Activated naive CD4-positive, alpha-beta T cell treated with anti-CD3 and anti-CD28 coated beads for 36 hours (primary cell): ENCODE measurements around the gene AKAP5. TPM values are rescaled to one million over a fixed set of nuclear protein-coding genes. Genes with fewer than 3 reads are reported as not detected.
A peak's percentile ranks its signal among the peaks of the same experiment; 100 is the strongest.

Experiments
- CTCF ChIA-PET: fragments of 350-600 bp; sonication (Branson Sonifier 250); formaldehyde crosslinking; loops from one replicate; lab custom pipeline; 2021; ENCODE audit warnings: antibody characterized with exemption; lab: Charles Lee
- DNase-seq: peaks from one replicate; pipeline ENCODE4 v3.0.0-alpha.2; 2020
- H3K27ac Mint-ChIP-seq: one replicate; pipeline ENCODE4 v1.8.0; 2021; ENCODE audit warnings: mild to moderate bottlenecking, mixed read lengths
- H3K27me3 Mint-ChIP-seq: one replicate; pipeline ENCODE4 v1.8.0; 2021; ENCODE audit warnings: low read depth, mixed read lengths
- H3K36me3 Mint-ChIP-seq: one replicate; pipeline ENCODE4 v1.8.0; 2021; ENCODE audit warnings: low read depth, mixed read lengths
- H3K4me1 Mint-ChIP-seq: one replicate; pipeline ENCODE4 v1.8.0; 2021; ENCODE audit warnings: low read depth, mixed read lengths
- H3K4me3 Mint-ChIP-seq: one replicate; pipeline ENCODE4 v1.8.0; 2021; ENCODE audit warnings: mild to moderate bottlenecking, moderate library complexity, mixed read lengths
- H3K9me3 Mint-ChIP-seq: one replicate; pipeline ENCODE4 v1.8.0; 2021; ENCODE audit warnings: mixed read lengths
- intact Hi-C: fragments of 100-400 bp; cut with micrococcal nuclease; formaldehyde crosslinking; loops from one replicate; pipeline ENCODE4 v1.15.1; 2023
- total RNA-seq, 2 experiments: library from RNA; stranded (reverse); gene quantifications; one replicate each; pipeline ENCODE4 v1.2.3, GENCODE V29; 2021

The AKAP5 gene
- total RNA-seq, 2 experiments from 2014 or later, result 0.57 to 0.69 TPM

DNA sequence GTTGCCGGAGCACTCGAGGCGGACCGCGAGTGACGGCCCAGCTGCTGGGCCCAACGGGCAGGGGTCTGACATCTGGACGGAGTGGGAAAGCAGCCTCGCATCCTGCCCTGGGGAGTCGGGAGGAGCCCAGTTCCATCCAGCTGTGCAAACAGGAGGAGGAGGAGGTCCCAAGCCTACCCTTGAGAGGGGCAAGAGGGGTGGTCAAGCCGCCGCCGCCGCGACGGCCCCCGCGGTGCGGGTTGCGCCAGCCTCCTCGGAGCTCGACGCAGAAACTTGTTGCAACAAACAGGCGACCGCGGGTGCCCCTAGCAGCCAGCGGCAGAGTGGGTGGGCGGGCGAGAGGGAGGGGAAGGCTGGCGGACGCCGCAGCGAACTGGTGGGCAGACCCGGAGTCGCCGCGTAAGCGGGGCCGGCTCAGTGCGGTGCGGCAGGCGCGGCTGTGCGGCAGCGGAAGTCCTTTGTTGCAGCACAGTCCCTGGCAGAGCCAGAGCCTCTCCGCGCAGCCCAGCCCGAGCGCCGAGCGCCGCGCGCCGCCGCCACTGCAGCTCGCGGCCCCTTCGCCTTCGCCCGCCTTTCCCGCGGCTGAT lies 39.1 kb downstream of the AKAP5 start, which contains the start of gene ZBTB1:
ZBTB1 (plus strand) TSS at position 461 of the 587 bp plus-strand sequence. CDS start 16,735 bp downstream, outside the sequence.
- intact Hi-C loops, result loop anchor here (2.0 to 10.0 kb wide), 3 partner anchors 410 to 780 kb away; partner anchors contain the start of genes CHURC1 and SGPP1
- Mint-ChIP-seq H3K27ac (peak within 1 kb of the TSS; percentile 99), H3K4me3 (peak within 1 kb of the TSS; percentile 91), H3K4me1 (peaks cover 54% of the 10 kb centered on the region), H3K9me3 (no peaks in the 10 kb centered on the region), H3K27me3 (no peaks in the 10 kb centered on the region), H3K36me3 (peaks cover 16% of the 10 kb centered on the region)
- CTCF ChIA-PET, result no interaction called here
- peak; percentile 89 for DNase-seq

DNA sequence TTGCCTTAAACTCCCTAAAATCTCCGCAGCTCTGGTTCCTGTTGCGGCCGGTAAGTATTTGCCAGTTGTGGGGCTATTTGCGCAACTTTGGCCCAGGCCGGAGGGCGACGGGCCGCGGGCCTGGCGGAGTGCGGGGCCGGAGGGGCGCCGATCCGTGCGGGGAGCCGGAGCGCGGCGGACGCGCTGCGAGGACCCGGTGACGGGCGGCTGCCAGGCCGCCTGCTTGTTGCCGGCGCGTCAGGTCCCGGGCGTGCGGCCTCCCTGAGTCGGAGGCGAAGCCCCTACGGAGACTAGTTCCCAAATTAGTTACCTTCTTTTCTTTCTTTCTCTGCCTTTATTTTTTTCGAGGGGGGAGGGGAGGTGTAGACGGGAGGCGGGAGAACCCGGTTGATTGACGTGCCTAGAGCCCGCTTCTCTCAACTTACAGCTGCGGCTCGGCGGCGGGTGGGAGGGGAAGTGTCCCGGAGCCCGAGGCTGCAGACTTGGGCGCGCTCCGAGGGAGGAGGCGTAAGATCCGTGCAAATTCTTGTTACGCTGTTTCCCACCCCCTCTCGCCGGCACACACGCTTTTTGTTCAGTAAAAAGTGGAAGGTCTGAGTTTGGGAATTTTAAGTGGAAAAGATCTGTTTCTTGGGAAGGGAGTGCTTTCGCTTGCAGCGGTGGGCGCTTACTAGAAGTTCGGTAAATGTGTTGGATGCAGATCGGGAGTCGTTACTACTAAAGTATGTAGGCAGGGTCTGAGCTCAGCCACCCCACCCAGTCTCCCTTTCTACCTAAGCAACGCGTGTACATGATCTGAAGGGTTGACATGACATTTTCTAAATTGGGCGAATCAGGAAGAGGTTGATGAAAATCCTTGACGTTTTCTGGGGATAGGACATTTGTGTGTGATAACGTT lies 39.8 kb downstream of the AKAP5 start:
- intact Hi-C loops, result loop anchor here (1.0 to 10.0 kb wide), 5 partner anchors 131 to 780 kb away; partner anchors contain the start of genes CHURC1, MAX and SGPP1
- Mint-ChIP-seq H3K9me3 (no peaks in the 10 kb centered on the region), H3K4me3 (peak overlapping the region; percentile 91), H3K36me3 (peaks cover 11% of the 10 kb centered on the region), H3K27ac (peak overlapping the region; percentile 99), H3K4me1 (peaks cover 54% of the 10 kb centered on the region), H3K27me3 (no peaks in the 10 kb centered on the region)
- peak; percentile 92 for DNase-seq
- CTCF ChIA-PET, result no interaction called here

DNA sequence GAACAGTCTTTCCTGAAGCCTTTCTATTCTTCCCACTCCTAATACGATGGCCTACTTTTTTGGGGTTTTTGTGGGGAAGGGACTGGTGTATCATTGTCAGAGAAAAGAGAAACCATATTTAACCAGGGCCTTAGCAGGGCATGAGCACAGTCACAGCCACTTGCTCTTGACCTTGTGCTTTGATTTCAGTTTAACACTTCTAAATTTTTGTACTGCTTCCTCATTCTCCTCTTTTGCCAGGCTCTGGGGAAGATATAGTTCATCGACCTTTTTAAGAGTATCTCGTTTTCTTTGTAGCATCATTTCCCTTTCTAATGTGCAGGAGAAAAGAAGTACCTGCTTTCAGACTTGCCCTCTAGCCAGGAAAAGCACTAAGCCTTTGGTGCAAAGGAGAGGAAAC lies 41.4 kb downstream of the AKAP5 start:
- DNase-seq, result no peak
- CTCF ChIA-PET, result no interaction called here
- no peaks in the 10 kb centered on the region for H3K9me3 Mint-ChIP-seq

DNA sequence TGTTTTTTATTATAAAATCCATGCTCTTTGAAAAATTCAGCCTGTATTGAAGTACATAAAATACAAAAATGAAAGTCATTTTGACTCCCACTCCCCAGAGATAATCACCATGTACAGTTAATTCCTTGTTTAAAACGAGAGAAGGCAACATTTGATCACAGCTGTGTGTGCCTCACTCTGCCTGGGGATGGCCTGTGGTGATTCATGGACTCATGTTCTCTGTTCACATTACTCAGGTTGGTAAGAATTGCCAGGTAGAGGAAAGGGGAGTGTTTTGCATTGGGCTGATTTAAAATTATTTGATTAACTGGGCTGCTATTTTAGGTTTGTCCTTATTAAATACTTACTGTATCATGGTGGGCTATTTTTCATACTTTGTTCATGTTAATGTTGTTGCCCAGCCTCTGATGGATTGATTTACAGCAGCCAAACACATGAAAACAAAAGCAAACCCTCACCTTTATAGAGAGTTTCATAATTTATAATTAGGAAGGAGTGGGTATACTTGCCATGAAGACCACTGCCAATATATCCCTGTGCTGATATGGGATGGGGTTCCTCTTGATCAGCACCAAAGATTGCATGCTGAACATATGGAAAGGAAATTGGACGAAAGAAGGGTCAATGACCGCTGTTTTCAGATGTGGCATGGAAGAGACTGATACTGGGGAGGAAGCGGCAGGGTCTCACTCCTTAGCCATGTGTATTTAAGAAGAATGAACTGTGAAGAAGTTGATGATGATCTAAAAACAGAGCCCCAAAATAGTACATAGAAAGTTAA lies 42.3 kb downstream of the AKAP5 start:
- no peaks in the 10 kb centered on the region for H3K9me3 Mint-ChIP-seq
- intact Hi-C loops, result loop anchor here (5.0 to 10.0 kb wide), 2 partner anchors 595 to 783 kb away; partner anchors contain the start of genes MAX and SGPP1
- peaks cover 10% of the 10 kb centered on the region for H3K36me3 Mint-ChIP-seq
- CTCF ChIA-PET, result interaction anchor here (0.7 to 4.6 kb wide), 3 partner anchors 14 to 866 kb away, joined by 3 to 34 read pairs (median 3); partner anchors contain the start of gene WDR89
- peak overlapping the region; percentile 36 for H3K4me3 Mint-ChIP-seq
- H3K27ac Mint-ChIP-seq, result peak overlapping the region; percentile 99
- peak; percentile 78 for DNase-seq
- H3K4me1 Mint-ChIP-seq, result peaks cover 61% of the 10 kb centered on the region
- no peaks in the 10 kb centered on the region for H3K27me3 Mint-ChIP-seq

More for the DNA sequence above, 41.4 kb downstream of the AKAP5 start:
- Mint-ChIP-seq H3K27me3 (no peaks in the 10 kb centered on the region), H3K36me3 (peaks cover 12% of the 10 kb centered on the region), H3K27ac (peak overlapping the region; percentile 99), H3K4me1 (peaks cover 57% of the 10 kb centered on the region), H3K4me3 (peak overlapping the region; percentile 91)
- intact Hi-C loops, result loop anchor here (5.0 to 10.0 kb wide), 2 partner anchors 596 to 782 kb away; partner anchors contain the start of genes MAX and SGPP1

GRCh38 chr14:64508215-64508776 lies 43.0 kb downstream of the AKAP5 start:
- Mint-ChIP-seq H3K9me3 (no peaks in the 10 kb centered on the region), H3K27ac (peak overlapping the region; percentile 87), H3K27me3 (no peaks in the 10 kb centered on the region), H3K4me3 (peak overlapping the region; percentile 42), H3K4me1 (peaks cover 64% of the 10 kb centered on the region), H3K36me3 (peaks cover 5% of the 10 kb centered on the region)
- intact Hi-C loops, result loop anchor here (5.0 to 10.0 kb wide), 2 partner anchors 594 to 783 kb away; partner anchors contain the start of genes MAX and SGPP1
- CTCF ChIA-PET, result interaction anchor here (0.7 to 4.6 kb wide), 3 partner anchors 14 to 175 kb away, joined by 3 to 34 read pairs (median 4); no protein-coding TSS in a partner anchor
- DNase-seq, result no peak

DNA sequence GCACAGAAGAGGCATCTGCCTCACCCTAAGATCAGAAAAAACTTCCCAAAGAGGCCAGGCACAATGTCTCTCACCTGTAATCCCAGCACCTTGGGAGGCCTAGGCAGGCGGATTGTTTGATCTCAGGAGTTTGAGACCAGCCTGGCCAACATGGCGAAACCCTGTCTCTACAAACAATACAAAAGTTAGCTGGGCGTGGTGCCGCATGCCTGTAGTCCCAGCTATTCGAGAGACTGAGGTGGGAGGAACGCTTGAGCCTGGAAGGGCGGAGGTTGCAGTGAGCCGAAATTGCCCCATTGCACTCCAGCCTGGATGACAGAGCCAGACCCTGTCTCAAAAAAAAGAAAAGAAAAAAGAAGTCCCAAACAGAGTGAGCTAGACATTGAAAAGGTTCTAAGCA lies 43.7 kb downstream of the AKAP5 start:
- Mint-ChIP-seq H3K4me1 (peaks cover 69% of the 10 kb centered on the region), H3K36me3 (peaks cover 2% of the 10 kb centered on the region), H3K4me3 (no peak overlapping the region), H3K27me3 (no peaks in the 10 kb centered on the region), H3K27ac (peak overlapping the region; percentile 87), H3K9me3 (no peaks in the 10 kb centered on the region)
- intact Hi-C loops, result loop anchor here (5.0 to 10.0 kb wide), 2 partner anchors 593 to 784 kb away; partner anchors contain the start of genes MAX and SGPP1
- DNase-seq, result no peak
- CTCF ChIA-PET, result interaction anchor here (0.7 to 4.6 kb wide), 5 partner anchors 12 to 176 kb away, joined by 3 to 34 read pairs (median 4); no protein-coding TSS in a partner anchor

GRCh38 chr14:64510825-64511671 lies 45.7 kb downstream of the AKAP5 start:
- Mint-ChIP-seq H3K4me1 (peaks cover 75% of the 10 kb centered on the region), H3K27me3 (no peaks in the 10 kb centered on the region), H3K9me3 (no peaks in the 10 kb centered on the region), H3K36me3 (peaks cover 1% of the 10 kb centered on the region), H3K27ac (peak overlapping the region; percentile 57), H3K4me3 (peak overlapping the region; percentile 34)
- peak; percentile 82 for DNase-seq
- CTCF ChIA-PET, result interaction anchor here (0.6 to 4.6 kb wide), 24 partner anchors 9 to 879 kb away, joined by 3 to 34 read pairs (median 4); partner anchors contain the start of gene MTHFD1
- intact Hi-C loops, result loop anchor here (1.0 to 5.0 kb wide), 4 partner anchors 9 to 167 kb away; no protein-coding TSS in a partner anchor

DNA sequence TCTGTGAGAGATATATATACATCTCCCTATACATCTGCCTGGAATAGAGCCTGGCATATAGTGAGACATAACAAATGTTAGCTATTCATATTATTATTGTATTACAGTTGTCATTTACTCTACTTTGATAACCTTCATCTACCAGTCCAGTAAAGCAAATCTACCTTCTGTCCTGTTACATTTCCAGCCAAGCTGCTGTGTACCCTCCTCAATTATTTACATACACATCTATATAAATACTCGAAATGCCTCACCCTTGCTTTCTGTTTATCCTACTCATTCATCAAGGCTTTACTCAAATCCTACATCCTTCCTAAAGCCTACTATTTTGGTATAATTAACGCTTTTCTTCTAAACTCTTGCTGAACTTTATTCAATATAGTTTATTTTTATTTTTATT lies 48.0 kb downstream of the AKAP5 start:
- intact Hi-C loops, result loop anchor here (5.0 kb wide), 1 partner anchor 66 kb away; no protein-coding TSS in a partner anchor
- CTCF ChIA-PET, result interaction anchor here (1.2 kb wide), 1 partner anchor 124 kb away, joined by 3 read pairs; no protein-coding TSS in a partner anchor
- no peak for DNase-seq
- Mint-ChIP-seq H3K36me3 (peaks cover 1% of the 10 kb centered on the region), H3K9me3 (no peaks in the 10 kb centered on the region), H3K4me1 (peaks cover 69% of the 10 kb centered on the region), H3K4me3 (no peak overlapping the region), H3K27ac (no peak overlapping the region), H3K27me3 (no peaks in the 10 kb centered on the region)

DNA sequence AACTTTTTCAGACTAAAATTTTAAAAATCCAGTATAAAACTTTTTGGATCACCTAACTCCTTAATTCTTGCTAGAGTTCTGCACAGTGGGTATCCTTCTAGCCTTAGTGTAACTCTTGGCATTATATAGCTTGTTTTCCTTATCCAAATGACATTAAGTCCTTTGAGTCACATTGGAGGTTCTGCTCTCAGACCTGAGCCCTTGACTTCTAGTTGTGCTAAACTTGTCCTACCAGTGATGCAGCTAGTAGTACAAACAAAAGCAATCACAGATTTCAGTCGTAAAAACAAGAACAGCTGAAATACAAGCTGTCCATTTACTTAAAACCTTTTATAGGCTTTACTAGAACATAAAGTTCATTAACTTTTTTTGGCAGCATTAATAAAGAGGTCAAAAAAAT lies 49.8 kb downstream of the AKAP5 start:
- H3K4me3 Mint-ChIP-seq, result no peak overlapping the region
- H3K27me3 Mint-ChIP-seq, result no peaks in the 10 kb centered on the region
- peaks cover 1% of the 10 kb centered on the region for H3K36me3 Mint-ChIP-seq
- CTCF ChIA-PET, result interaction anchor here (0.6 to 1.6 kb wide), 5 partner anchors 21 to 122 kb away, joined by 3 to 6 read pairs (median 4); no protein-coding TSS in a partner anchor
- no peaks in the 10 kb centered on the region for H3K9me3 Mint-ChIP-seq
- intact Hi-C loops, result no loop called here
- no peak for DNase-seq
- peaks cover 53% of the 10 kb centered on the region for H3K4me1 Mint-ChIP-seq
- H3K27ac Mint-ChIP-seq, result no peak overlapping the region

- H3K36me3 Mint-ChIP-seq, result no peaks in the 10 kb centered on the region
- H3K27me3 Mint-ChIP-seq, result no peaks in the 10 kb centered on the region
- H3K4me1 Mint-ChIP-seq, result peaks cover 39% of the 10 kb centered on the region
- intact Hi-C loops, result no loop called here
- no peaks in the 10 kb centered on the region for H3K9me3 Mint-ChIP-seq
- CTCF ChIA-PET, result interaction anchor here (0.6 to 0.9 kb wide), 2 partner anchors 85 to 170 kb away, joined by 3 read pairs; no protein-coding TSS in a partner anchor
- DNase-seq, result no peak
- H3K4me3 Mint-ChIP-seq, result no peak overlapping the region
- H3K27ac Mint-ChIP-seq, result no peak overlapping the region
Observed at GRCh38 chr14:64516969-64517368, 51.7 kb downstream of the AKAP5 start.
